ENCODE data around the gene PABPC1L. TPM values are rescaled to one million over a fixed set of nuclear protein-coding genes. Genes with fewer than 3 reads are reported as not detected.
A peak's percentile ranks its signal among the peaks of the same experiment; 100 is the strongest.

Gene PABPC1L
- total RNA-seq, 2 donors from 2014 or later: 41.8 to 105 TPM

DNA sequence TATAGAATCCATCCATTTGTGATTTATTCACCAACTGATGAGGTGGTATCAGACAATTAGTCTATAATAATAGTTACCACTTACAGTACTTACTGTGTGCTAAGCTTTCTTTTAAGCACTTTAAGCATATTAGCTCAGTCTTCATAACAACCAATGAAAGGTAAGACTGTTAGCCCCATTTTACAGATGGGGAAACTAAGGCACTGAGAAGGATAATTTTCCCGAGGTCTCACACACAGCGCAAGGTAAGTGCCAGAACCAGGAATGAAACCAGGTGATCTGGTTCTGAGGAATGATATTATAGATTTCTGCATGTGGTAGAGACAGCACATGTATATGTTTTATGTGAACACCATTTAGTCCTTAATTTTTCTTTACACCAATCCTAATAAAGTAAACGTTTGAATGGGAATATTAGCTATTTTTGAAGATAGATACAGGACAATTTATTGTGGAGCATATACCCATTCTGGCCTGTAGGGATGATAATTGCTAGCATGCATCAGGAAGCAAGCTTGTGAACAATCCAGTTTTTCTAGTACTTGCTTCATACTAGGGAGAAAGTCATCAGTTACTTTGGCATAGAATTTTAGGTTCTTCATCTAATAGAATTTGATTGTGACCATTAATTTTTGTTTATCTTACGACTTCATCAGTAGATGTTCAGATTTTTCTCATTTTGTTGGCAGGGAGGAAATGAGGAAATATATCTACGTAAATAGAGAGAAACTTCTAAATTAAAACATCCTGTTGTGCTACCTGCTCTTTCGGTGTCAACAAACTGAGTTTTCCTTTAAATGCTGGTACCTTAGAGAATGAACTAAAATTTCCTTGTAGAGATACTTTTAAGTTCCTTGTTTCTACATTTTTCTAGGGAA is 21.4 kb upstream of the PABPC1L start:
- Histone ChIP-seq H3K36me3 (replicated peaks in 1 of 2; ENCODE audit: insufficient read depth in 1 of 2, low read depth in 2 of 2) (no peaks in the 10 kb centered on the region), H3K4me3 (no peak overlapping the region), H3K27me3 (no peaks in the 10 kb centered on the region), H3K27ac (peak overlapping the region in 1 of 4 donors; percentile 21), H3K4me1 (peaks cover 57% of the 10 kb centered on the region), H3K9me3 (no peaks in the 10 kb centered on the region)
- DNase-seq (no peak), ATAC-seq (no peak)
- intact Hi-C loops (cut with DNase I): no loop called here
- TF ChIP-seq POLR2A (IDR thresholded peaks at IDR 0.05): no peak
- TF ChIP-seq, protein P1, sequence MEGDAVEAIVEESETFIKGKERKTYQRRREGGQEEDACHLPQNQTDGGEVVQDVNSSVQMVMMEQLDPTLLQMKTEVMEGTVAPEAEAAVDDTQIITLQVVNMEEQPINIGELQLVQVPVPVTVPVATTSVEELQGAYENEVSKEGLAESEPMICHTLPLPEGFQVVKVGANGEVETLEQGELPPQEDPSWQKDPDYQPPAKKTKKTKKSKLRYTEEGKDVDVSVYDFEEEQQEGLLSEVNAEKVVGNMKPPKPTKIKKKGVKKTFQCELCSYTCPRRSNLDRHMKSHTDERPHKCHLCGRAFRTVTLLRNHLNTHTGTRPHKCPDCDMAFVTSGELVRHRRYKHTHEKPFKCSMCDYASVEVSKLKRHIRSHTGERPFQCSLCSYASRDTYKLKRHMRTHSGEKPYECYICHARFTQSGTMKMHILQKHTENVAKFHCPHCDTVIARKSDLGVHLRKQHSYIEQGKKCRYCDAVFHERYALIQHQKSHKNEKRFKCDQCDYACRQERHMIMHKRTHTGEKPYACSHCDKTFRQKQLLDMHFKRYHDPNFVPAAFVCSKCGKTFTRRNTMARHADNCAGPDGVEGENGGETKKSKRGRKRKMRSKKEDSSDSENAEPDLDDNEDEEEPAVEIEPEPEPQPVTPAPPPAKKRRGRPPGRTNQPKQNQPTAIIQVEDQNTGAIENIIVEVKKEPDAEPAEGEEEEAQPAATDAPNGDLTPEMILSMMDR (IDR thresholded peaks at IDR 0.05): peak in 6 of 7 experiments; percentile 6 to 38 (median 24)
- WGBS, 2 donors: 59 to 61% methylated on average over 6 of the region's 6 CpGs

GRCh38 chr20:44891826-44892225 is 18.0 kb upstream of the PABPC1L start:
- Histone ChIP-seq H3K4me1 (peaks cover 53% of the 10 kb centered on the region), H3K9me3 (no peaks in the 10 kb centered on the region), H3K27me3 (no peaks in the 10 kb centered on the region), H3K36me3 (replicated peaks in 1 of 2; ENCODE audit: insufficient read depth in 1 of 2, low read depth in 2 of 2) (no peaks in the 10 kb centered on the region), H3K27ac (no peak overlapping the region), H3K4me3 (no peak overlapping the region)
- TF ChIP-seq, protein P1 (IDR thresholded peaks at IDR 0.05): no peak
- no peak for TF ChIP-seq POLR2A (IDR thresholded peaks at IDR 0.05)
- ATAC-seq (no peak), DNase-seq (no peak)
- WGBS, 2 donors: 64 to 75% methylated on average over 1 of the region's 1 CpG
- intact Hi-C loops (cut with DNase I): no loop called here

GRCh38 chr20:44894959-44895358 is 14.9 kb upstream of the PABPC1L start:
- DNase-seq (no peak), ATAC-seq (no peak)
- intact Hi-C loops (cut with DNase I): no loop called here
- no peaks in the 10 kb centered on the region for H3K27me3 ChIP-seq
- peaks cover 25% of the 10 kb centered on the region for H3K4me1 ChIP-seq
- H3K4me3 ChIP-seq: no peak overlapping the region
- WGBS, 2 donors: 59 to 76% methylated on average over 2 of the region's 2 CpGs
- no peaks in the 10 kb centered on the region for H3K36me3 ChIP-seq (replicated peaks in 1 of 2; ENCODE audit: insufficient read depth in 1 of 2, low read depth in 2 of 2)
- no peaks in the 10 kb centered on the region for H3K9me3 ChIP-seq
- no peak for TF ChIP-seq POLR2A (IDR thresholded peaks at IDR 0.05)
- TF ChIP-seq, protein P1 (IDR thresholded peaks at IDR 0.05): no peak
- no peak overlapping the region for H3K27ac ChIP-seq

- intact Hi-C loops (cut with DNase I): no loop called here
- DNase-seq (no peak), ATAC-seq (no peak)
- peaks cover 22% of the 10 kb centered on the region for H3K4me1 ChIP-seq
- TF ChIP-seq, protein P1 (IDR thresholded peaks at IDR 0.05): no peak
- no peak for TF ChIP-seq POLR2A (IDR thresholded peaks at IDR 0.05)
- H3K9me3 ChIP-seq: no peaks in the 10 kb centered on the region
- H3K27me3 ChIP-seq: no peaks in the 10 kb centered on the region
- no peak overlapping the region for H3K4me3 ChIP-seq
- no peak overlapping the region for H3K27ac ChIP-seq
- 86 to 95% methylated on average over 1 of the region's 1 CpG for WGBS, 2 donors
- H3K36me3 ChIP-seq (replicated peaks in 1 of 2; ENCODE audit: insufficient read depth in 1 of 2, low read depth in 2 of 2): no peaks in the 10 kb centered on the region
These were observed 13.3 kb upstream of the PABPC1L start for GRCh38 chr20:44896583-44896982.

Data from body of pancreas (tissue), 4 donors.